Heart right ventricle (tissue), 16 donors: ENCODE results near the gene ZNF423. TPM values are rescaled to one million over a fixed set of nuclear protein-coding genes. Genes with fewer than 3 reads are reported as not detected.

Experiments used
- ATAC-seq, 8 donors: fragments of 200-7000 bp; cut with Tn5 transposase; one replicate each; pipeline ENCODE4 v1.9.1; 2020; ENCODE audit warnings: mild to moderate bottlenecking in 8 of 8, moderate library complexity in 8 of 8, moderate number of reproducible peaks in 1 of 8
- DNase-seq, 2 donors: peaks; one replicate each; pipeline ENCODE4 v3.0.0-alpha.2; 2020
- H3K27ac ChIP-seq, 10 donors: fragments of 200-600 bp; sonication (generic) in 2 of 10; one replicate each; pipeline versions ENCODE4 v1.5.0 to v1.8.0; 2020 to 2022; ENCODE audit warnings: mild to moderate bottlenecking in 3 of 10
- H3K27me3 ChIP-seq, 7 donors: fragments of 200-600 bp; one replicate each; pipeline ENCODE4 v1.8.0; 2021 to 2022; ENCODE audit warnings: mild to moderate bottlenecking in 2 of 7
- H3K36me3 ChIP-seq, 9 donors: fragments of 200-600 bp; sonication (generic) in 1 of 9; one replicate each; pipeline versions ENCODE4 v1.5.0 to v1.8.0; 2020 to 2022; ENCODE audit warnings: mild to moderate bottlenecking in 2 of 9
- H3K4me1 ChIP-seq, 9 donors: fragments of 200-600 bp; sonication (generic) in 1 of 9; one replicate each; pipeline versions ENCODE4 v1.5.0 to v1.8.0; 2020 to 2022; ENCODE audit warnings: mild to moderate bottlenecking in 4 of 9
- H3K4me3 ChIP-seq, 10 donors: fragments of 200-600 bp; sonication (generic) in 2 of 10; one replicate each; pipeline versions ENCODE4 v1.5.0 to v1.8.0; 2020 to 2022; ENCODE audit warnings: mild to moderate bottlenecking in 7 of 10, moderate library complexity in 2 of 10
- H3K9me3 ChIP-seq, 11 donors: fragments of 200-600 bp in 10 of 11; sonication (generic) in 2 of 11; one replicate each; pipeline versions ENCODE4 v1.5.0 to v1.8.0; 2013 to 2022; ENCODE audit warnings: mild to moderate bottlenecking in 2 of 11, control low read depth in 1 of 11, moderate library complexity in 1 of 11
- CTCF ChIP-seq, 9 donors: fragments of 200-600 bp; sonication (generic) in 2 of 9; IDR thresholded peaks; one replicate each; pipeline versions ENCODE4 v1.5.0 to v1.8.0; 2021 to 2022; ENCODE audit warnings: antibody characterized with exemption in 9 of 9, mild to moderate bottlenecking in 5 of 9, moderate library complexity in 1 of 9
- WGBS, 2 donors: extraction: QIAGEN DNeasy Blood & Tissue Kit; methylation state at CpG; one replicate each; pipeline ENCODE4 v1.1.7; 2013; ENCODE audit warnings: inconsistent platforms in 1 of 2; 5-methylcytosine and 5-hydroxymethylcytosine counted together
- intact Hi-C, 10 donors: fragments of 100-400 bp; cut with DNase I; formaldehyde crosslinking; loops; one replicate each; pipeline versions ENCODE4 v1.11.1 to v1.14.2; 2022
- polyA plus RNA-seq, 2 donors: library from polyadenylated mRNA; stranded (reverse); fragments of 200-250 nt; gene quantifications; one replicate each; pipeline ENCODE4 v1.2.3, GENCODE V29; 2013
- total RNA-seq, 10 donors: library from RNA; stranded (reverse); fragmentation: NEBNext Ultra II Directional in 3 of 10; extraction: Animal tissue kit (Norgen Biotek cat#: 25700) in 3 of 10; gene quantifications; one replicate each; pipeline versions ENCODE4 v1.2.1 to v1.2.4, GENCODE V29; 2021 to 2023
- donor health status: Arrhythmogenic right ventricular cardiomyopathy.
- donor health status: ischemic (EF 13 %, LVEDD 7.1; RV severe dilation, severe dysfunction).
- donor health status: healthy with polysubstance abuse.
- donor health status: DM: no; HTN: yes; CAD: no.
- donor health status: DM: no; HTN: no; CAD: no.
- donor health status: ischemic (EF 25% LVEDD 6.9; RV normal size, moderate dysfunction).
- donor health status: ischemic (EF 25% LVEDD 5.7; RV mildly dilated, moderate dysfunction).
- donor health status: healthy.
- donor health status: DM: yes; HTN: yes; CAD: no.
- donor health status: Ischemic cardiomyopathy.
- donor health status: ischemic (EF 35%, LVEDD 5.7; RV mildly dilated, moderate dysfunction).
- donor health status: nonischemic (EF 11% LVEDD 7.7; RV severe dilation, severe dysfunction).
- donor health status: DM: yes; HTN: yes; CAD: no.
- donor health status: PGD.
- donor health status: ischemic (EF 29% LVEDD 5.4; RV normal size, mild dysfunction).
- donor health status: nonischemic (EF 23%, LVEDD 6.1; RV moderate dilation, normal function).

Gene ZNF423
- total and polyA plus RNA-seq, 12 donors: 2.6 to 10.6 (median 7.0) TPM

- ATAC-seq: no peak
- no peaks in the 10 kb centered on the region for H3K36me3 ChIP-seq
Measured at GRCh38 chr16:49653577-49653976, 202.3 kb downstream of the ZNF423 start.

GRCh38 chr16:49653173-49653570 is 202.7 kb downstream of the ZNF423 start:
- Histone ChIP-seq H3K4me3 (no peak overlapping the region), H3K27ac (peak overlapping the region in 6 of 10 donors; percentile 27 to 58 (median 42)), H3K36me3 (no peaks in the 10 kb centered on the region), H3K9me3 (peaks cover 0 to 18% (median 6%) of the 10 kb centered on the region in 11 donors), H3K27me3 (no peaks in the 10 kb centered on the region), H3K4me1 (peaks cover 0 to 21% (median under 1%) of the 10 kb centered on the region in 9 donors)
- intact Hi-C loops: loop anchor here in 1 of 10 donors (10.0 kb wide), 1 partner anchor 92 kb away; no protein-coding TSS in a partner anchor
- WGBS, 2 donors: 61 to 64% methylated on average over 6 of the region's 6 CpGs
- ATAC-seq: peak in 1 of 8 donors; percentile 28
- no peak for DNase-seq
- no peak for TF ChIP-seq CTCF (IDR thresholded peaks at IDR 0.05)

More at GRCh38 chr16:49653577-49653976, 202.3 kb downstream of the ZNF423 start:
- Histone ChIP-seq H3K27me3 (no peaks in the 10 kb centered on the region), H3K9me3 (peaks cover 0 to 14% (median 2%) of the 10 kb centered on the region in 11 donors), H3K4me1 (peaks cover 0 to 21% (median 4%) of the 10 kb centered on the region in 9 donors), H3K27ac (peak overlapping the region in 2 of 10 donors; percentile 35 to 58), H3K4me3 (no peak overlapping the region)
- no peak for DNase-seq
- no peak for TF ChIP-seq CTCF (IDR thresholded peaks at IDR 0.05)
- intact Hi-C loops: loop anchor here in 1 of 10 donors (10.0 kb wide), 1 partner anchor 91 kb away; no protein-coding TSS in a partner anchor
- WGBS, 2 donors: 88 to 100% methylated on average over 1 of the region's 1 CpG

- Histone ChIP-seq H3K27me3 (no peaks in the 10 kb centered on the region), H3K27ac (peak overlapping the region; percentile 27 to 67 (median 46)), H3K36me3 (peaks cover 0 to 2% (median 0%) of the 10 kb centered on the region in 9 donors), H3K4me3 (peak overlapping the region in 1 of 10 donors; percentile 17), H3K4me1 (peaks cover 0 to 21% (median 0%) of the 10 kb centered on the region in 9 donors), H3K9me3 (peaks cover 0 to 24% (median 10%) of the 10 kb centered on the region in 11 donors)
- intact Hi-C loops: loop anchor here in 1 of 10 donors (10.0 kb wide), 1 partner anchor 92 kb away; no protein-coding TSS in a partner anchor
- DNase-seq (peak; percentile 40 to 56), ATAC-seq (peak in 6 of 8 donors; percentile 67 to 88 (median 74))
- WGBS, 2 donors: 70 to 73% methylated on average over 23 of the region's 23 CpGs
- no peak for TF ChIP-seq CTCF (IDR thresholded peaks at IDR 0.05)
Measured at GRCh38 chr16:49652456-49653172, 203.3 kb downstream of the ZNF423 start.

GRCh38 chr16:49651996-49652395 is 203.9 kb downstream of the ZNF423 start:
- ATAC-seq: peak in 1 of 8 donors; percentile 17
- no peak for DNase-seq
- intact Hi-C loops: loop anchor here in 1 of 10 donors (10.0 kb wide), 1 partner anchor 93 kb away; no protein-coding TSS in a partner anchor
- Histone ChIP-seq H3K27me3 (no peaks in the 10 kb centered on the region), H3K4me3 (peak overlapping the region in 1 of 10 donors; percentile 17), H3K36me3 (peaks cover 0 to 5% (median 0%) of the 10 kb centered on the region in 9 donors), H3K9me3 (peaks cover 0 to 30% (median 13%) of the 10 kb centered on the region in 11 donors), H3K27ac (peak overlapping the region in 9 of 10 donors; percentile 27 to 67 (median 48)), H3K4me1 (peaks cover 0 to 21% (median 0%) of the 10 kb centered on the region in 9 donors)
- no peak for TF ChIP-seq CTCF (IDR thresholded peaks at IDR 0.05)
- WGBS, 2 donors: 66 to 78% methylated on average over 7 of the region's 7 CpGs
